Esophagus muscularis mucosa (tissue), 4 donors: ENCODE measurements around the gene DNASE1L2. TPM values are rescaled to one million over a fixed set of nuclear protein-coding genes. Genes with fewer than 3 reads are reported as not detected.
A peak's percentile ranks its signal among the peaks of the same experiment; 100 is the strongest.
"Not testable (repeated sequence)": the region's sequence is repeated elsewhere in the genome, so short reads cannot be mapped to it uniquely, and the experiment has no call there.

Experiments
- DNase-seq: peaks from one replicate; pipeline ENCODE4 v3.0.0-alpha.2; 2017; ENCODE audit errors: extremely low spot score
- H3K27ac ChIP-seq, 4 donors: fragments of 200-600 bp; sonication (generic); replicated peaks in 1 of 4; 1 replicate in 3 of 4; 2 replicates in 1 of 4; pipeline ENCODE4 v1.5.1; 2016 to 2019; ENCODE audit warnings: mild to moderate bottlenecking in 1 of 4
- H3K27me3 ChIP-seq, 4 donors: fragments of 200-600 bp; sonication (generic); one replicate each; pipeline versions ENCODE4 v1.5.1 to v1.6.0; 2016 to 2019
- H3K36me3 ChIP-seq, 4 donors: fragments of 200-600 bp; sonication (generic); one replicate each; pipeline ENCODE4 v1.5.1; 2016 to 2019
- H3K4me1 ChIP-seq, 4 donors: fragments of 200-600 bp; sonication (generic); one replicate each; pipeline ENCODE4 v1.5.1; 2016 to 2019
- H3K4me3 ChIP-seq, 4 donors: fragments of 200-600 bp; sonication (generic); 1 replicate in 2 of 4; 2 replicates in 2 of 4; pipeline ENCODE4 v1.5.1; 2016 to 2019; ENCODE audit warnings: mild to moderate bottlenecking in 4 of 4, moderate library complexity in 1 of 4
- H3K9me3 ChIP-seq, 4 donors: fragments of 200-600 bp; sonication (generic); 1 replicate in 3 of 4; 2 replicates in 1 of 4; pipeline ENCODE4 v1.5.1; 2016 to 2019
- CTCF ChIP-seq, 3 experiments: fragments of 200-600 bp in 2 of 3; fragments of 450-650 bp in 1 of 3; sonication (generic) in 2 of 3; IDR thresholded peaks; one replicate each; pipeline ENCODE4 v1.5.1; 2017 to 2019; ENCODE audit warnings: antibody characterized with exemption in 3 of 3, mild to moderate bottlenecking in 2 of 3, moderate library complexity in 1 of 3
- EP300 ChIP-seq: sonication (generic); formaldehyde crosslinking; IDR thresholded peaks from one replicate; pipeline ENCODE4 v1.6.1; 2017; ENCODE audit warnings: antibody characterized with exemption
- POLR2A ChIP-seq: fragments of 450-650 bp; IDR thresholded peaks from one replicate; pipeline ENCODE4 v1.6.1; 2017; ENCODE audit warnings: antibody characterized with exemption, moderate library complexity, mild to moderate bottlenecking, low read depth
- POLR2AphosphoS5 ChIP-seq, 2 donors: sonication (generic); formaldehyde crosslinking; IDR thresholded peaks; one replicate each; pipeline ENCODE4 v1.6.1; 2017; ENCODE audit warnings: antibody characterized with exemption in 2 of 2
- WGBS: methylation state at CpG from one replicate; pipeline ENCODE4 v1.1.5; 2018; 5-methylcytosine and 5-hydroxymethylcytosine counted together
- intact Hi-C: fragments of 100-400 bp; cut with DNase I; formaldehyde crosslinking; loops from one replicate; pipeline ENCODE4 v1.15.1; 2023
- total RNA-seq, 4 donors: library from RNA; depleted of rRNA; stranded (reverse); fragments of >200 nt; gene quantifications; one replicate each; pipeline versions ENCODE4 v1.1.0 to v1.2.1, GENCODE V29; 2016

The DNASE1L2 gene
- total RNA-seq, 4 donors from 2014 or later, result 0.50 to 0.86 (median 0.67) TPM

GRCh38 chr16:2238150-2238837, 2.0 kb downstream of the DNASE1L2 start:
- 43% methylated on average over 9 of the region's 18 CpGs for WGBS
- Histone ChIP-seq H3K4me3 (no peak overlapping the region), H3K4me1 (peaks cover 21 to 34% (median 30%) of the 10 kb centered on the region in 4 donors), H3K36me3 (peaks cover 40 to 68% (median 64%) of the 10 kb centered on the region in 4 donors), H3K27me3 (peaks cover 9 to 49% (median 17%) of the 10 kb centered on the region in 4 donors), H3K27ac (no peak overlapping the region), H3K9me3 (no peaks in the 10 kb centered on the region)
- intact Hi-C loops, result no loop called here
- no peak for TF ChIP-seq POLR2A
- no peak for TF ChIP-seq CTCF (IDR thresholded peaks at IDR 0.05)
- no peak for TF ChIP-seq EP300
- TF ChIP-seq POLR2AphosphoS5 (IDR thresholded peaks at IDR 0.05), result no peak
- no peak for DNase-seq

GRCh38 chr16:2238838-2239675, 2.8 kb downstream of the DNASE1L2 start:
- no peak for TF ChIP-seq EP300
- TF ChIP-seq POLR2A, result no peak
- TF ChIP-seq CTCF (IDR thresholded peaks at IDR 0.05), result no peak
- no peak for TF ChIP-seq POLR2AphosphoS5 (IDR thresholded peaks at IDR 0.05)
- peaks cover 9 to 42% (median 16%) of the 10 kb centered on the region in 4 donors for H3K27me3 ChIP-seq
- no peaks in the 10 kb centered on the region for H3K9me3 ChIP-seq
- WGBS, result 88% methylated on average over 8 of the region's 15 CpGs
- intact Hi-C loops, result no loop called here
- H3K4me3 ChIP-seq, result no peak overlapping the region
- H3K4me1 ChIP-seq, result peaks cover 21 to 34% (median 30%) of the 10 kb centered on the region in 4 donors
- H3K27ac ChIP-seq, result peak overlapping the region in 1 of 4 donors; percentile 34
- peaks cover 37 to 68% (median 64%) of the 10 kb centered on the region in 4 donors for H3K36me3 ChIP-seq
- no peak for DNase-seq

- DNase-seq, H3K27ac ChIP-seq, intact Hi-C loops, H3K9me3 ChIP-seq, H3K4me3 ChIP-seq: not testable (repeated sequence)
- Histone ChIP-seq H3K36me3 (peaks cover 37 to 68% (median 64%) of the 10 kb centered on the region in 4 donors), H3K4me1 (peaks cover 21 to 34% (median 30%) of the 10 kb centered on the region in 4 donors), H3K27me3 (peaks cover 9 to 29% (median 14%) of the 10 kb centered on the region in 4 donors)
- WGBS, result 76% methylated on average over 9 of the region's 9 CpGs
Measured at GRCh38 chr16:2240331-2240730, 4.1 kb downstream of the DNASE1L2 start.

GRCh38 chr16:2242598-2242997, 6.4 kb downstream of the DNASE1L2 start:
- Histone ChIP-seq H3K27me3 (peaks cover 0 to 6% (median 1%) of the 10 kb centered on the region in 4 donors), H3K4me3 (no peak overlapping the region), H3K4me1 (peaks cover 5 to 14% (median 10%) of the 10 kb centered on the region in 4 donors), H3K9me3 (no peaks in the 10 kb centered on the region), H3K36me3 (peaks cover 42 to 79% (median 76%) of the 10 kb centered on the region in 4 donors), H3K27ac (no peak overlapping the region)
- DNase-seq, result no peak
- no peak for TF ChIP-seq POLR2A
- TF ChIP-seq EP300, result no peak
- no peak for TF ChIP-seq POLR2AphosphoS5 (IDR thresholded peaks at IDR 0.05)
- TF ChIP-seq CTCF (IDR thresholded peaks at IDR 0.05), result no peak
- WGBS, result 74% methylated on average over 6 of the region's 11 CpGs
- intact Hi-C loops, result no loop called here

GRCh38 chr16:2243031-2243528, 6.8 kb downstream of the DNASE1L2 start:
- no peaks in the 10 kb centered on the region for H3K9me3 ChIP-seq
- 100% methylated on average over 5 of the region's 19 CpGs for WGBS
- intact Hi-C loops, result no loop called here
- H3K4me3 ChIP-seq, result no peak overlapping the region
- DNase-seq, result no peak
- peaks cover 0 to 1% (median 0%) of the 10 kb centered on the region in 4 donors for H3K27me3 ChIP-seq
- H3K36me3 ChIP-seq, result peaks cover 42 to 79% (median 76%) of the 10 kb centered on the region in 4 donors
- TF ChIP-seq POLR2A (no peak), CTCF (IDR thresholded peaks at IDR 0.05) (no peak), EP300 (no peak), POLR2AphosphoS5 (IDR thresholded peaks at IDR 0.05) (no peak)
- H3K27ac ChIP-seq, result no peak overlapping the region
- H3K4me1 ChIP-seq, result peaks cover under 1 to 9% (median 5%) of the 10 kb centered on the region in 4 donors
